A549 (cell line): ENCODE results near the gene ACKR4.

Experiments used
- ESRRA ChIP-seq: fragments of 150-350 bp; IDR thresholded peaks from 2 replicates; pipeline ENCODE4 v1.6.1; 2014; ENCODE audit warnings: mild to moderate bottlenecking, low read length, borderline replicate concordance
- FOSL2 ChIP-seq, 2 experiments: fragments of 450-650 bp in 1 of 2; fragments of >200 bp in 1 of 2; sonication (Bioruptor Twin) in 1 of 2; formaldehyde crosslinking; IDR thresholded peaks; 2 replicates each; pipeline versions ENCODE4 v1.5.0 to v1.6.1; 2016 to 2020; ENCODE audit warnings: mild to moderate bottlenecking in 1 of 2, moderate library complexity in 1 of 2
- JUN ChIP-seq, 2 experiments: fragments of >200 bp; sonication (Bioruptor Twin); formaldehyde crosslinking; IDR thresholded peaks; 2 replicates in 1 of 2; 3 replicates in 1 of 2; pipeline ENCODE4 v1.6.1; 2016 to 2017
- JUNB ChIP-seq: fragments of >200 bp; sonication (Bioruptor Twin); formaldehyde crosslinking; IDR thresholded peaks from 2 replicates; pipeline ENCODE4 v1.6.1; 2016
- KDM1A ChIP-seq: fragments of 200-600 bp; sonication (generic); IDR thresholded peaks from 2 replicates; pipeline ENCODE4 v1.6.1; 2016; ENCODE audit warnings: low read depth, mild to moderate bottlenecking
- NPAS2 ChIP-seq: fragments of 250-450 bp; sonication (Bioruptor Pico); IDR thresholded peaks from 2 replicates; pipeline ENCODE4 v1.8.0; 2022; ENCODE audit warnings: mild to moderate bottlenecking, moderate library complexity, borderline replicate concordance
- PBX3 ChIP-seq: IDR thresholded peaks from 2 replicates; pipeline ENCODE4 v1.6.1; 2012
- POLR2A ChIP-seq: IDR thresholded peaks from 2 replicates; pipeline ENCODE4 v1.6.1; 2012; ENCODE audit warnings: mild to moderate bottlenecking, low read length
- RAD21 ChIP-seq, 2 experiments: fragments of >200 bp in 1 of 2; sonication (Bioruptor Twin) in 1 of 2; formaldehyde crosslinking in 1 of 2; IDR thresholded peaks in 1 of 2; conservative IDR thresholded peaks in 1 of 2; 2 replicates in 1 of 2; 3 replicates in 1 of 2; pipeline ENCODE4 v1.6.1; 2012 to 2018; ENCODE audit warnings: inconsistent platforms in 1 of 2
- RFX5 ChIP-seq: fragments of 450-650 bp; IDR thresholded peaks from 2 replicates; pipeline ENCODE4 v1.7.1; 2014; ENCODE audit warnings: antibody characterized with exemption, mild to moderate bottlenecking, moderate library complexity
- TF ChIP-seq, protein P1 (sequence below): fragments of >200 bp; sonication (Bioruptor Twin); formaldehyde crosslinking; IDR thresholded peaks from 3 replicates; pipeline ENCODE4 v1.5.1; 2016
- TF ChIP-seq, protein P2 (sequence below): fragments of 250-450 bp; sonication (Bioruptor Pico); IDR thresholded peaks from 2 replicates; pipeline ENCODE4 v1.5.0; 2021; ENCODE audit warnings: mild to moderate bottlenecking, moderate library complexity, borderline replicate concordance
- TF ChIP-seq, protein P3 (sequence below): fragments of >200 bp; sonication (Bioruptor Twin); formaldehyde crosslinking; IDR thresholded peaks from 3 replicates; pipeline ENCODE4 v1.6.1; 2016

GRCh38 chr3:132628157-132628556, 31.1 kb downstream of the ACKR4 start:
- TF ChIP-seq PBX3 (no peak), POLR2A (no peak), ESRRA (no peak), RAD21 (conservative IDR thresholded peaks at IDR 0.05 in 1 of 2, IDR thresholded peaks at IDR 0.05 in 1 of 2) (no peak), JUNB (no peak), JUN (IDR thresholded peaks at IDR 0.05) (no peak), NPAS2 (CRISPR knock-in tag) (no peak), RFX5 (no peak), KDM1A (no peak), FOSL2 (IDR thresholded peaks at IDR 0.05) (no peak), FOSL2 (CRISPR knock-in tag; IDR thresholded peaks at IDR 0.05) (no peak)
- TF ChIP-seq, protein P1, sequence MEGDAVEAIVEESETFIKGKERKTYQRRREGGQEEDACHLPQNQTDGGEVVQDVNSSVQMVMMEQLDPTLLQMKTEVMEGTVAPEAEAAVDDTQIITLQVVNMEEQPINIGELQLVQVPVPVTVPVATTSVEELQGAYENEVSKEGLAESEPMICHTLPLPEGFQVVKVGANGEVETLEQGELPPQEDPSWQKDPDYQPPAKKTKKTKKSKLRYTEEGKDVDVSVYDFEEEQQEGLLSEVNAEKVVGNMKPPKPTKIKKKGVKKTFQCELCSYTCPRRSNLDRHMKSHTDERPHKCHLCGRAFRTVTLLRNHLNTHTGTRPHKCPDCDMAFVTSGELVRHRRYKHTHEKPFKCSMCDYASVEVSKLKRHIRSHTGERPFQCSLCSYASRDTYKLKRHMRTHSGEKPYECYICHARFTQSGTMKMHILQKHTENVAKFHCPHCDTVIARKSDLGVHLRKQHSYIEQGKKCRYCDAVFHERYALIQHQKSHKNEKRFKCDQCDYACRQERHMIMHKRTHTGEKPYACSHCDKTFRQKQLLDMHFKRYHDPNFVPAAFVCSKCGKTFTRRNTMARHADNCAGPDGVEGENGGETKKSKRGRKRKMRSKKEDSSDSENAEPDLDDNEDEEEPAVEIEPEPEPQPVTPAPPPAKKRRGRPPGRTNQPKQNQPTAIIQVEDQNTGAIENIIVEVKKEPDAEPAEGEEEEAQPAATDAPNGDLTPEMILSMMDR, result no peak
- TF ChIP-seq, protein P2, sequence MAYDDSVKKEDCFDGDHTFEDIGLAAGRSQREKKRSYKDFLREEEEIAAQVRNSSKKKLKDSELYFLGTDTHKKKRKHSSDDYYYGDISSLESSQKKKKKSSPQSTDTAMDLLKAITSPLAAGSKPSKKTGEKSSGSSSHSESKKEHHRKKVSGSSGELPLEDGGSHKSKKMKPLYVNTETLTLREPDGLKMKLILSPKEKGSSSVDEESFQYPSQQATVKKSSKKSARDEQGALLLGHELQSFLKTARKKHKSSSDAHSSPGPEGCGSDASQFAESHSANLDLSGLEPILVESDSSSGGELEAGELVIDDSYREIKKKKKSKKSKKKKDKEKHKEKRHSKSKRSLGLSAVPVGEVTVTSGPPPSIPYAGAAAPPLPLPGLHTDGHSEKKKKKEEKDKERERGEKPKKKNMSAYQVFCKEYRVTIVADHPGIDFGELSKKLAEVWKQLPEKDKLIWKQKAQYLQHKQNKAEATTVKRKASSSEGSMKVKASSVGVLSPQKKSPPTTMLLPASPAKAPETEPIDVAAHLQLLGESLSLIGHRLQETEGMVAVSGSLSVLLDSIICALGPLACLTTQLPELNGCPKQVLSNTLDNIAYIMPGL (CRISPR knock-in tag), result no peak
- TF ChIP-seq, protein P3, sequence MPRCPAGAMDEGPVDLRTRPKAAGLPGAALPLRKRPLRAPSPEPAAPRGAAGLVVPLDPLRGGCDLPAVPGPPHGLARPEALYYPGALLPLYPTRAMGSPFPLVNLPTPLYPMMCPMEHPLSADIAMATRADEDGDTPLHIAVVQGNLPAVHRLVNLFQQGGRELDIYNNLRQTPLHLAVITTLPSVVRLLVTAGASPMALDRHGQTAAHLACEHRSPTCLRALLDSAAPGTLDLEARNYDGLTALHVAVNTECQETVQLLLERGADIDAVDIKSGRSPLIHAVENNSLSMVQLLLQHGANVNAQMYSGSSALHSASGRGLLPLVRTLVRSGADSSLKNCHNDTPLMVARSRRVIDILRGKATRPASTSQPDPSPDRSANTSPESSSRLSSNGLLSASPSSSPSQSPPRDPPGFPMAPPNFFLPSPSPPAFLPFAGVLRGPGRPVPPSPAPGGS, result no peak
